GM20000 (cell line): ENCODE results near the gene UBXN6.
A peak's percentile ranks its signal among the peaks of the same experiment; 100 is the strongest.

Source experiments
- DNase-seq: peaks from one replicate; pipeline ENCODE4 v3.0.0; 2012; ENCODE audit warnings: low spot score
- CTCF ChIP-seq: IDR thresholded peaks from 2 replicates; pipeline ENCODE4 v1.5.1; 2012; ENCODE audit warnings: mild to moderate bottlenecking, control low read depth; ENCODE audit errors: extremely low read depth, missing control alignments

UBXN6 gene

DNA sequence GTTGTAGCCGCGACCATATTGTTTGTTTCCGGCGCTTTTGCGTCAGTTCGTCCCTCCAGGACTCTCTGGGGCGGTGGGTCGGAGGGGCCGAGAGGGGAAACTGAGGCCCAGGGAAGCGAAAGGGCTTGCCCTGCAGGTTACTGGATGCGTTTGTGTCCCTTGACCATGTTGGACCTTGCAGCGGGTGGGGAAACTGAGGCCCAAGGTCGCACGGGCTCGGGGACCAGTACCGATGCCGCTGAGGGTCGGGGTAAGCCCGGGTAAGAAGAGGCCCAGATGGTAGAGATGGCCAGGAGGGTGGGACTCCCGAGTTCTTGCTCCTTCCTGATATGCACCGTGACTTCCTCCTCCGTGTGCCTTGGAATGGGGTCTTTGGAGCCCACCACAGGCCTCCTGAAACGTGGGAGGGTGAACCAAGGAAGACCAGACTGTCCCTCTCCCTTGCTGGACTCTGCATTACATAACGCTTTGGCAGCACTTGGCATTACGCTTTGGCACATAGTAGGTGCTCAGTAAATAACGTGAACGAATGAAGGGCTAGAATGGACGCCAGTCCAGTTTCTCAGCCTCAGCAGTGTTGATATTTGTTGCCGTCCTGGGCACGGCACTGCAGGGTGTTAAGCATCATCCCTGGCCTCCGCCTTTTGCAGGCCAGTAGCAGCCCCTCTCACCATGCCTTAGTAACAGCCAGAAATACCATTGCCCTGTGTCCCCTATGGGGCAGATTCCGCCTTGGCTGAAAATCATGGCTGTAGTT is 54.4 kb downstream of the UBXN6 start:
- TF ChIP-seq CTCF: no peak
- no peak for DNase-seq

- peak; percentile 100 for DNase-seq
- TF ChIP-seq CTCF: no peak
These were observed 55.2 kb downstream of the UBXN6 start, which contains the start of gene CHAF1A for GRCh38 chr19:4402171-4403004. CHAF1A (plus strand) TSS chr19:4402640; CDS start chr19:4402763, 123 bp downstream.

GRCh38 chr19:4401769-4402170 is 55.8 kb downstream of the UBXN6 start:
- DNase-seq: no peak
- no peak for TF ChIP-seq CTCF

DNA sequence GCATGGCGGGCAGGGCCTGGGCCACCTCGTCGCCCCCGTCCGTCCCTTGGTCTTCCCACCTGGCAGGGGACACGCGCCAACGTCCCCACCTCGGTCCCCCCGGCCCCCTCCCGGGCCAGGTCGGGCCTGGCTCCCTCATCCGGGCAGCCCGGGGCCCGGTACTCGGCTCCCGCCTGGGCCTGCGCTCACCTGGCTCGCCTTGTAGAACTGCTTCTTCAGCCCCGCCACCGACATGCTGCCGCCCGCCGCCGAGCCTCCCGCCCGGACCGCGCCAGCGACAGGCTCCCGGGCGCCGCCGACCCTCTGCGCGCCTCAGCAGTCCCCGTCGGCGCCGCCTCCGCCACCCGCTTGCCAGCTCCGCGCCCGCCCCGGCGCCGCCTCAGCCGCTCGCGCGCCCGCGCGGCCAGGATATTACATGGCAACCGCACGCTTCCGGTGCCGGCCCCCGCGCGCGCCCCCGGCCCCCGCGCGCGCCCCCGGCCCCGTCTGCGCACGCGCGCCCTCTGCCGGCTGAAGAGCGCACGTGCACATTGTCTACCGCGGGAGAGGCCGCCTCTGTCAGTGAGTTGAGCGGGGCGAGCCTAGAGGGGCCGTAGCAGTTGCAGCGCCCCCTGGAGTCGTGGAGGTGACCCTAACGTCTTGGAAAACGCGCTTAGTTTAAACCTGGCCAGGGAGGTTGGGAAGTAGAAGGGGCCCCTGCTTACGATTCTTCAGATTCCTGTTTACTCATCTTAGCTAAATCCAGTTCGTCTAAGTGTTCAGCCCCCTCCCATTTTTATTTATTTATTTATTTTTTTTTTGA is 57.3 kb downstream of the UBXN6 start, which contains the start of gene SH3GL1:
SH3GL1 (minus strand) TSS at position 413 of the 802 bp plus-strand sequence; CDS start at position 234, 179 bp downstream.
- peak; percentile 96 for DNase-seq

GRCh38 chr19:4399812-4400134 is 57.8 kb downstream of the UBXN6 start:
- no peak for TF ChIP-seq CTCF
- no peak for DNase-seq

More for the DNA sequence above, 57.3 kb downstream of the UBXN6 start, which contains the start of gene SH3GL1:
- TF ChIP-seq CTCF: peak; percentile 98

DNA sequence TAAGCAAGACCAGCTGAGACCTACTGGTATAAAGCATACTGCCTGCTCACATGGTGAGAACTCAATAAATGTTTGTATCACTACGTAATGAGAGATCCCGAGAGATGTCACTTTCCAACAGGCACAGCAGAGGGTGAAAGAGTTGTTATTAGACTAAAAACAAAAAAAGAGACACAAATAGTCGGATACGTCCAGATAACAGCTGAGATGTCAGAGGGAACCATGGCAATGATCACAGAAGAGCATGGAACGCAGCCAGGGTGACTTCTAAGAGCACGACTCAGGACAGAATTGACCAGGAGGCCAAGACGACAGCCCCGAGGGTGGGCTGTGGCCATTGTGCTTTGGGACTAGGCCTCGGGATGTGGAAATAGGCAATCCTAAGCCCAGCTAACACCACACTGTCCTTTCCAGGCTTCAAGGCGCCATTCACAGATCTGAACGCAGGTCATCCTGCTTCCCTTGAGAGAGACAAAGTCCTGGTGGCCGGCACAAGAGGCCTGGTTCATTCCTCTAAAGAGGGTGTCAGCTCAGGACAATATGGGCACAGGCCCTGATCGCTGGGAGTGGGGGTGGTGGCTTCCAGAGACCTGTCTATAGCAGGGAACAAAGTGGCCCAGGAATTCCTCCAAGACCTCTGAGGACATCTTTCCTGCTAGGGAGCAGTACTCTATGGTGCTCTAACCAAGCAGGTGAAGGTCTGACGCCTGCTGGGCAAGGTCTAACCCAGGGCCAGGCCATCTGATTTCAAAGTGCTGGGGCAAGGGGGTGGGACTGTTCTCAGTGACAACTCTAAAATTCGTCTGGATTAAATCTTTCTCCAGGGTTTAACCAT is 60.4 kb downstream of the UBXN6 start:
- DNase-seq: no peak
- no peak for TF ChIP-seq CTCF
